ENCODE measurements around the gene GOPC.

GRCh38 chr6:117603821-117604220 is 1.5 kb upstream of the GOPC start:
- TF ChIP-seq, protein P1, sequence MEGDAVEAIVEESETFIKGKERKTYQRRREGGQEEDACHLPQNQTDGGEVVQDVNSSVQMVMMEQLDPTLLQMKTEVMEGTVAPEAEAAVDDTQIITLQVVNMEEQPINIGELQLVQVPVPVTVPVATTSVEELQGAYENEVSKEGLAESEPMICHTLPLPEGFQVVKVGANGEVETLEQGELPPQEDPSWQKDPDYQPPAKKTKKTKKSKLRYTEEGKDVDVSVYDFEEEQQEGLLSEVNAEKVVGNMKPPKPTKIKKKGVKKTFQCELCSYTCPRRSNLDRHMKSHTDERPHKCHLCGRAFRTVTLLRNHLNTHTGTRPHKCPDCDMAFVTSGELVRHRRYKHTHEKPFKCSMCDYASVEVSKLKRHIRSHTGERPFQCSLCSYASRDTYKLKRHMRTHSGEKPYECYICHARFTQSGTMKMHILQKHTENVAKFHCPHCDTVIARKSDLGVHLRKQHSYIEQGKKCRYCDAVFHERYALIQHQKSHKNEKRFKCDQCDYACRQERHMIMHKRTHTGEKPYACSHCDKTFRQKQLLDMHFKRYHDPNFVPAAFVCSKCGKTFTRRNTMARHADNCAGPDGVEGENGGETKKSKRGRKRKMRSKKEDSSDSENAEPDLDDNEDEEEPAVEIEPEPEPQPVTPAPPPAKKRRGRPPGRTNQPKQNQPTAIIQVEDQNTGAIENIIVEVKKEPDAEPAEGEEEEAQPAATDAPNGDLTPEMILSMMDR (IDR thresholded peaks at IDR 0.05): no peak
- no peak for TF ChIP-seq POLR2AphosphoS5 (IDR thresholded peaks at IDR 0.05)
- no peak for TF ChIP-seq EP300 (IDR thresholded peaks at IDR 0.05)
